Kidney tubule cell (primary cell): ENCODE data around the gene NXPE4.
A peak's percentile ranks its signal among the peaks of the same experiment; 100 is the strongest.
"Not testable (repeated sequence)": the region's sequence is repeated elsewhere in the genome, so short reads cannot be mapped to it uniquely, and the experiment has no call there.

Source experiments
- DNase-seq: peaks from one replicate; pipeline ENCODE4 v3.0.0-alpha.2; 2018; ENCODE audit warnings: low spot score

Gene NXPE4

GRCh38 chr11:114610550-114610949, 15.0 kb upstream of the NXPE4 start:
- no peak for DNase-seq

GRCh38 chr11:114609429-114609828, 13.8 kb upstream of the NXPE4 start:
- no peak for DNase-seq

- not testable (repeated sequence) for DNase-seq
These were observed 13.0 kb upstream of the NXPE4 start for GRCh38 chr11:114608605-114609004.

- DNase-seq: no peak
These were observed 12.3 kb upstream of the NXPE4 start for GRCh38 chr11:114607753-114608459.

- DNase-seq: not testable (repeated sequence)
These were observed 11.2 kb upstream of the NXPE4 start for GRCh38 chr11:114606802-114607075.

- no peak for DNase-seq
These were observed 10.6 kb upstream of the NXPE4 start for GRCh38 chr11:114606003-114606801.

- no peak for DNase-seq
These were observed 9.8 kb upstream of the NXPE4 start for GRCh38 chr11:114605370-114605769.

- no peak for DNase-seq
These were observed 9.3 kb upstream of the NXPE4 start for GRCh38 chr11:114604886-114605285.

GRCh38 chr11:114604179-114604813, 8.7 kb upstream of the NXPE4 start:
- no peak for DNase-seq

GRCh38 chr11:114603151-114603550, 7.6 kb upstream of the NXPE4 start:
- not testable (repeated sequence) for DNase-seq

- DNase-seq: no peak
These were observed 2.9 kb upstream of the NXPE4 start for GRCh38 chr11:114598461-114598860.

GRCh38 chr11:114596175-114596919, 761 bp upstream of the NXPE4 start:
- no peak for DNase-seq

- DNase-seq: no peak
These were observed 883 bp downstream of the NXPE4 start for GRCh38 chr11:114594703-114595102.

- DNase-seq: no peak
These were observed 8.1 kb downstream of the NXPE4 start for GRCh38 chr11:114587398-114587953.

- DNase-seq: no peak
These were observed 8.8 kb downstream of the NXPE4 start for GRCh38 chr11:114586797-114587196.

GRCh38 chr11:114571712-114572111, 23.9 kb downstream of the NXPE4 start:
- DNase-seq: no peak

- DNase-seq: no peak
These were observed 25.8 kb downstream of the NXPE4 start for GRCh38 chr11:114569801-114570200.

GRCh38 chr11:114566276-114566675, 29.3 kb downstream of the NXPE4 start:
- no peak for DNase-seq

GRCh38 chr11:114564831-114565230, 30.8 kb downstream of the NXPE4 start:
- DNase-seq: no peak

- peak; percentile 17 for DNase-seq
These were observed 32.5 kb downstream of the NXPE4 start for GRCh38 chr11:114563077-114563476.

- no peak for DNase-seq
These were observed 33.2 kb downstream of the NXPE4 start for GRCh38 chr11:114562166-114562916.
